HCT116 (cell line): ENCODE results near the gene SUPT3H. TPM values are rescaled to one million over a fixed set of nuclear protein-coding genes. Genes with fewer than 3 reads are reported as not detected.
A peak's percentile ranks its signal among the peaks of the same experiment; 100 is the strongest.

ENCODE experiments used
- ATAC-seq: fragments of 200-7000 bp; cut with Tn5 transposase; 2 replicates; pipeline ENCODE4 v1.9.1; 2020; ENCODE audit warnings: mild to moderate bottlenecking, moderate library complexity
- BruUV-seq: library from RNA; stranded (reverse); fragments of 400-500 nt; replicated peaks from 2 replicates; lab custom pipeline; 2021; lab: Mats Ljungman, UMichigan
- CTCF ChIA-PET: fragments of 300-600 bp; sonication (Branson Sonifier 250); formaldehyde crosslinking; loops from one replicate; lab custom pipeline; 2021; ENCODE audit warnings: antibody characterized with exemption; lab: Charles Lee
- POLR2A ChIA-PET: fragments of 300-600, 350-600 bp; sonication (Branson Sonifier 250); formaldehyde crosslinking; loops from one replicate; lab custom pipeline; 2021; ENCODE audit warnings: antibody characterized with exemption; lab: Charles Lee
- RAD21 ChIA-PET, 2 experiments: fragments of 300-600 bp; sonication (Branson Sonifier 250); formaldehyde crosslinking; loops; one replicate each; lab custom pipeline; 2023; ENCODE audit warnings: low total read pairs in 2 of 2; ENCODE audit not compliant: uncharacterized antibody in 2 of 2, unreplicated experiment in 2 of 2, low non-redundant PET in 1 of 2; lab: Charles Lee
- DNase-seq: peaks from one replicate; pipeline ENCODE4 v3.0.0-alpha.2; 2010; ENCODE audit warnings: low read depth, low spot score
- H2AFZ ChIP-seq: fragments of 200-600 bp; shearing (Covaris generic), sonication (generic); 2 replicates; pipeline ENCODE4 v1.6.1; 2017; ENCODE audit warnings: low read depth, mixed run types, mixed read lengths, antibody characterized with exemption, low read length; ENCODE audit not compliant: poor library complexity, severe bottlenecking
- H3K27ac ChIP-seq: 2 replicates; pipeline ENCODE4 v1.5.1; 2012; ENCODE audit warnings: low read depth, low read length
- H3K27me3 ChIP-seq: fragments of 200-600 bp; sonication (generic); 2 replicates; pipeline ENCODE4 v1.6.1; 2016; ENCODE audit warnings: mixed run types, low read length, mixed read lengths; ENCODE audit not compliant: insufficient read depth
- H3K36me3 ChIP-seq, 2 experiments: fragments of 200-500 bp in 1 of 2; fragments of 200-600 bp in 1 of 2; sonication (Bioruptor generic) in 1 of 2; sonication (generic) in 1 of 2; 2 replicates each; pipeline versions ENCODE4 v1.5.1 to v1.6.1; 2014 to 2016; ENCODE audit warnings: low read length in 2 of 2, inconsistent platforms in 1 of 2, mixed read lengths in 1 of 2, mixed run types in 1 of 2; ENCODE audit not compliant: insufficient read depth in 2 of 2, control insufficient read depth in 1 of 2
- H3K4me1 ChIP-seq, 2 experiments: fragments of 200-600 bp in 1 of 2; sonication (generic) in 1 of 2; 2 replicates each; pipeline versions ENCODE4 v1.5.1 to v1.6.1; 2012 to 2017; ENCODE audit warnings: low read length in 2 of 2, inconsistent platforms in 1 of 2, mild to moderate bottlenecking in 1 of 2, mixed read lengths in 1 of 2, mixed run types in 1 of 2, moderate library complexity in 1 of 2; ENCODE audit not compliant: insufficient read depth in 2 of 2, control insufficient read depth in 1 of 2
- H3K4me2 ChIP-seq: fragments of 200-600 bp; sonication (generic); 2 replicates; pipeline ENCODE4 v1.6.1; 2017; ENCODE audit warnings: mixed run types, low read length, mixed read lengths
- H3K4me3 ChIP-seq, 2 experiments: fragments of 200-600 bp in 1 of 2; sonication (generic) in 1 of 2; replicated peaks in 1 of 2; 2 replicates each; pipeline ENCODE4 v1.5.1; 2011 to 2016; ENCODE audit warnings: low read length in 2 of 2, control low read depth in 1 of 2, low read depth in 1 of 2, mild to moderate bottlenecking in 1 of 2, mixed read lengths in 1 of 2, mixed run types in 1 of 2
- H3K79me2 ChIP-seq: fragments of 200-600 bp; sonication (generic); 2 replicates; pipeline ENCODE4 v1.6.1; 2017; ENCODE audit warnings: mild to moderate bottlenecking, mixed run types, low read length, moderate library complexity, mixed read lengths; ENCODE audit not compliant: insufficient read depth
- H3K9ac ChIP-seq: fragments of 200-600 bp; sonication (generic); 2 replicates; pipeline ENCODE4 v1.6.1; 2016; ENCODE audit warnings: low read length, mixed read lengths
- H3K9me2 ChIP-seq: fragments of 200-600 bp; sonication (generic), shearing (Covaris generic); 2 replicates; pipeline ENCODE4 v1.6.1; 2017; ENCODE audit warnings: mixed run types, mild to moderate bottlenecking, moderate library complexity; ENCODE audit not compliant: insufficient read depth
- H3K9me3 ChIP-seq, 2 experiments: fragments of 200-500 bp in 1 of 2; fragments of 200-600 bp in 1 of 2; sonication (Bioruptor generic) in 1 of 2; sonication (generic) in 1 of 2; 2 replicates each; pipeline ENCODE4 v1.6.1; 2014 to 2017; ENCODE audit warnings: low read length in 2 of 2, mixed read lengths in 2 of 2, inconsistent platforms in 1 of 2, low read depth in 1 of 2, mild to moderate bottlenecking in 1 of 2, mixed run types in 1 of 2, moderate library complexity in 1 of 2; ENCODE audit not compliant: control insufficient read depth in 1 of 2, insufficient read depth in 1 of 2
- H4K20me1 ChIP-seq: fragments of 200-600 bp; sonication (generic), shearing (Covaris generic); 2 replicates; pipeline ENCODE4 v1.6.1; 2017; ENCODE audit warnings: mixed run types, mild to moderate bottlenecking, moderate library complexity; ENCODE audit not compliant: insufficient read depth
- EGR1 ChIP-seq: IDR thresholded peaks from 2 replicates; pipeline ENCODE4 v1.6.1; 2012; ENCODE audit warnings: low read depth
- ELF1 ChIP-seq: IDR thresholded peaks from 2 replicates; pipeline ENCODE4 v1.6.1; 2012; ENCODE audit warnings: low read depth, borderline replicate concordance
- JUND ChIP-seq: IDR thresholded peaks from 2 replicates; pipeline ENCODE4 v1.6.1; 2012
- RAD21 ChIP-seq: IDR thresholded peaks from 2 replicates; pipeline ENCODE4 v1.6.1; 2012; ENCODE audit warnings: low read depth, mild to moderate bottlenecking
- SP1 ChIP-seq: IDR thresholded peaks from 2 replicates; pipeline ENCODE4 v1.6.1; 2012; ENCODE audit warnings: low read depth
- intact Hi-C: fragments of 100-400 bp; cut with micrococcal nuclease; formaldehyde crosslinking; loops from 2 replicates; pipeline ENCODE4 v1.10.0; 2022
- total RNA-seq: library from RNA; stranded (reverse); gene quantifications from one replicate; pipeline ENCODE4 v1.2.1, GENCODE V29; 2021; ENCODE audit not compliant: unreplicated experiment
- TF ChIP-seq, protein P1 (sequence below): IDR thresholded peaks from 2 replicates; pipeline ENCODE4 v1.6.1; 2012; ENCODE audit warnings: low read depth
- TF ChIP-seq, protein P2 (sequence below): IDR thresholded peaks from 2 replicates; pipeline ENCODE4 v1.6.1; 2011; ENCODE audit warnings: mild to moderate bottlenecking, low read length, moderate library complexity; ENCODE audit not compliant: insufficient replicate concordance; ENCODE audit errors: extremely low read depth
- TF ChIP-seq, protein P3 (sequence below): IDR thresholded peaks from 2 replicates; pipeline ENCODE4 v1.6.1; 2012

SUPT3H gene
- total RNA-seq, 1 experiment from 2014 or later = 7.4 TPM

GRCh38 chr6:44858998-44859397 lies 518.7 kb downstream of the SUPT3H start:
- DNase-seq (no peak), ATAC-seq (no peak)
- Histone ChIP-seq H3K9me2 (no peaks in the 10 kb centered on the region), H3K4me3 (no peak overlapping the region), H3K4me2 (no peak overlapping the region), H4K20me1 (no peaks in the 10 kb centered on the region), H3K9ac (no peak overlapping the region), H3K9me3 (no peaks in the 10 kb centered on the region), H3K27ac (no peak overlapping the region), H2AFZ (no peak overlapping the region), H3K27me3 (no peaks in the 10 kb centered on the region), H3K79me2 (no peaks in the 10 kb centered on the region), H3K36me3 (no peaks in the 10 kb centered on the region), H3K4me1 (no peaks in the 10 kb centered on the region)
- intact Hi-C loops = no loop called here
- ChIA-PET POLR2A (no interaction called here), RAD21 (no interaction called here), CTCF (no interaction called here)
- BruUV-seq = no TSS peak
- TF ChIP-seq ELF1 (no peak), RAD21 (peak; percentile 16; the same call in 1 of the 2 replicates)

DNA sequence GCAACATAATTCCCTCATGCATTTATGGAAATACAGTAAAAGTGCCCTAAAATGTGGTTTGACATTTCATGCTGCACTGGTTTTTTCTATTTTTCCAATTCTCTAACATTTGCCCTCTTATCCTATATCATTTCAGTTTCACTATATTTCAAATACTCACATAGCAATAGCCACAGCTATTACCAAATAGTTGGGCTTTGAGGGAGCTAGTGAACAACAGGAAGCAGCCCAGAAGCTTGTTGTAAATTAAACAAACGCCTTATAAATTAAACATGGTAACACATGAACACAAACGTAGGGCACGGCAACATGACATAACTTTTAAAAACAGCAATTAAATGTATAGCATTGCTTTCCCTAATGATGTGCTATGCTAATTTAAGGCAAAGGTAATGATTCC lies 521.3 kb downstream of the SUPT3H start:
- no peaks in the 10 kb centered on the region for H3K27me3 ChIP-seq
- no peaks in the 10 kb centered on the region for H4K20me1 ChIP-seq
- H3K4me2 ChIP-seq = no peak overlapping the region
- no peak overlapping the region for H3K27ac ChIP-seq
- no peak overlapping the region for H3K9ac ChIP-seq
- H3K36me3 ChIP-seq = no peaks in the 10 kb centered on the region
- DNase-seq (no peak), ATAC-seq (no peak)
- H2AFZ ChIP-seq = no peak overlapping the region
- no peaks in the 10 kb centered on the region for H3K9me3 ChIP-seq
- ChIA-PET POLR2A (no interaction called here), CTCF (no interaction called here), RAD21 (no interaction called here)
- BruUV-seq = no TSS peak
- no peaks in the 10 kb centered on the region for H3K79me2 ChIP-seq
- no peaks in the 10 kb centered on the region for H3K9me2 ChIP-seq
- H3K4me3 ChIP-seq = no peak overlapping the region
- TF ChIP-seq SP1 (no peak), EGR1 (no peak), JUND (no peak)
- TF ChIP-seq, protein P1, sequence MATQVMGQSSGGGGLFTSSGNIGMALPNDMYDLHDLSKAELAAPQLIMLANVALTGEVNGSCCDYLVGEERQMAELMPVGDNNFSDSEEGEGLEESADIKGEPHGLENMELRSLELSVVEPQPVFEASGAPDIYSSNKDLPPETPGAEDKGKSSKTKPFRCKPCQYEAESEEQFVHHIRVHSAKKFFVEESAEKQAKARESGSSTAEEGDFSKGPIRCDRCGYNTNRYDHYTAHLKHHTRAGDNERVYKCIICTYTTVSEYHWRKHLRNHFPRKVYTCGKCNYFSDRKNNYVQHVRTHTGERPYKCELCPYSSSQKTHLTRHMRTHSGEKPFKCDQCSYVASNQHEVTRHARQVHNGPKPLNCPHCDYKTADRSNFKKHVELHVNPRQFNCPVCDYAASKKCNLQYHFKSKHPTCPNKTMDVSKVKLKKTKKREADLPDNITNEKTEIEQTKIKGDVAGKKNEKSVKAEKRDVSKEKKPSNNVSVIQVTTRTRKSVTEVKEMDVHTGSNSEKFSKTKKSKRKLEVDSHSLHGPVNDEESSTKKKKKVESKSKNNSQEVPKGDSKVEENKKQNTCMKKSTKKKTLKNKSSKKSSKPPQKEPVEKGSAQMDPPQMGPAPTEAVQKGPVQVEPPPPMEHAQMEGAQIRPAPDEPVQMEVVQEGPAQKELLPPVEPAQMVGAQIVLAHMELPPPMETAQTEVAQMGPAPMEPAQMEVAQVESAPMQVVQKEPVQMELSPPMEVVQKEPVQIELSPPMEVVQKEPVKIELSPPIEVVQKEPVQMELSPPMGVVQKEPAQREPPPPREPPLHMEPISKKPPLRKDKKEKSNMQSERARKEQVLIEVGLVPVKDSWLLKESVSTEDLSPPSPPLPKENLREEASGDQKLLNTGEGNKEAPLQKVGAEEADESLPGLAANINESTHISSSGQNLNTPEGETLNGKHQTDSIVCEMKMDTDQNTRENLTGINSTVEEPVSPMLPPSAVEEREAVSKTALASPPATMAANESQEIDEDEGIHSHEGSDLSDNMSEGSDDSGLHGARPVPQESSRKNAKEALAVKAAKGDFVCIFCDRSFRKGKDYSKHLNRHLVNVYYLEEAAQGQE = no peak
- TF ChIP-seq, protein P2, sequence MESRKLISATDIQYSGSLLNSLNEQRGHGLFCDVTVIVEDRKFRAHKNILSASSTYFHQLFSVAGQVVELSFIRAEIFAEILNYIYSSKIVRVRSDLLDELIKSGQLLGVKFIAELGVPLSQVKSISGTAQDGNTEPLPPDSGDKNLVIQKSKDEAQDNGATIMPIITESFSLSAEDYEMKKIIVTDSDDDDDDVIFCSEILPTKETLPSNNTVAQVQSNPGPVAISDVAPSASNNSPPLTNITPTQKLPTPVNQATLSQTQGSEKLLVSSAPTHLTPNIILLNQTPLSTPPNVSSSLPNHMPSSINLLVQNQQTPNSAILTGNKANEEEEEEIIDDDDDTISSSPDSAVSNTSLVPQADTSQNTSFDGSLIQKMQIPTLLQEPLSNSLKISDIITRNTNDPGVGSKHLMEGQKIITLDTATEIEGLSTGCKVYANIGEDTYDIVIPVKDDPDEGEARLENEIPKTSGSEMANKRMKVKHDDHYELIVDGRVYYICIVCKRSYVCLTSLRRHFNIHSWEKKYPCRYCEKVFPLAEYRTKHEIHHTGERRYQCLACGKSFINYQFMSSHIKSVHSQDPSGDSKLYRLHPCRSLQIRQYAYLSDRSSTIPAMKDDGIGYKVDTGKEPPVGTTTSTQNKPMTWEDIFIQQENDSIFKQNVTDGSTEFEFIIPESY = no peak
- TF ChIP-seq, protein P3, sequence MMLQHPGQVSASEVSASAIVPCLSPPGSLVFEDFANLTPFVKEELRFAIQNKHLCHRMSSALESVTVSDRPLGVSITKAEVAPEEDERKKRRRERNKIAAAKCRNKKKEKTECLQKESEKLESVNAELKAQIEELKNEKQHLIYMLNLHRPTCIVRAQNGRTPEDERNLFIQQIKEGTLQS = no peak
- intact Hi-C loops = no loop called here
- no peaks in the 10 kb centered on the region for H3K4me1 ChIP-seq
